Ovary (tissue), 9 donors: ENCODE measurements around the gene GSKIP. TPM values are rescaled to one million over a fixed set of nuclear protein-coding genes. Genes with fewer than 3 reads are reported as not detected.

ENCODE experiments used
- DNase-seq, 5 donors: peaks; one replicate each; pipeline ENCODE4 v3.0.0-alpha.2; 2019 to 2020
- H3K27ac ChIP-seq, 2 donors: fragments of 200-600 bp; one replicate each; pipeline versions ENCODE4 v1.5.1 to v1.8.0; 2019 to 2022
- H3K27me3 ChIP-seq: fragments of 200-600 bp; one replicate; pipeline ENCODE4 v1.8.0; 2022
- H3K36me3 ChIP-seq: fragments of 200-600 bp; sonication (generic); one replicate; pipeline ENCODE4 v1.5.1; 2019
- H3K4me1 ChIP-seq: one replicate; pipeline ENCODE4 v1.8.1; 2013; ENCODE audit warnings: mild to moderate bottlenecking, moderate library complexity; ENCODE audit not compliant: insufficient read depth
- H3K4me3 ChIP-seq: fragments of 200-600 bp; sonication (generic); one replicate; pipeline ENCODE4 v1.5.1; 2017
- H3K9me3 ChIP-seq, 2 donors: fragments of 200-600 bp in 1 of 2; sonication (generic) in 1 of 2; one replicate each; pipeline versions ENCODE4 v1.5.1 to v1.8.1; 2013 to 2019; ENCODE audit warnings: mild to moderate bottlenecking in 1 of 2, moderate library complexity in 1 of 2
- EP300 ChIP-seq: sonication (generic); formaldehyde crosslinking; IDR thresholded peaks from one replicate; pipeline ENCODE4 v1.6.1; 2017; ENCODE audit warnings: antibody characterized with exemption
- POLR2A ChIP-seq: fragments of 450-650 bp; IDR thresholded peaks from one replicate; pipeline ENCODE4 v1.6.1; 2017; ENCODE audit warnings: antibody characterized with exemption, mild to moderate bottlenecking, moderate library complexity
- WGBS, 3 donors: extraction: QIAGEN DNeasy Blood & Tissue Kit in 1 of 3; methylation state at CpG; one replicate each; pipeline versions ENCODE4 v1.1.5 to v1.1.7; 2013 to 2017; 5-methylcytosine and 5-hydroxymethylcytosine counted together
- intact Hi-C, 4 donors: fragments of 100-400 bp; cut with DNase I; formaldehyde crosslinking; loops; one replicate each; pipeline versions ENCODE4 v1.11.0 to v1.15.1; 2022 to 2023
- polyA plus RNA-seq, 2 donors: library from polyadenylated mRNA; stranded (reverse); fragments of 200-250 nt in 1 of 2; fragments of 350-450 nt in 1 of 2; fragmentation: Illumina TruSeq in 1 of 2; extraction: RNeasy Lipid Tissue Mini Kit (QIAGEN cat#74804) in 1 of 2; gene quantifications; one replicate each; pipeline ENCODE4 v1.2.3, GENCODE V29; 2013 to 2014
- total RNA-seq, 7 donors: library from RNA; depleted of rRNA in 2 of 7; stranded (reverse); fragments of >200 nt in 2 of 7; fragmentation: NEBNext Ultra II Directional in 3 of 7; extraction: Animal tissue kit (Norgen Biotek cat#: 25700) in 3 of 7; gene quantifications; one replicate each; pipeline versions ENCODE4 v1.1.0 to v1.2.4, GENCODE V29; 2016 to 2023
- TF ChIP-seq, protein P1 (sequence below), 3 donors: fragments of 450-650 bp in 2 of 3; fragments of 200-600 bp in 1 of 3; IDR thresholded peaks; one replicate each; pipeline versions ENCODE4 v1.5.1 to v1.8.0; 2016 to 2022; ENCODE audit warnings: antibody characterized with exemption in 3 of 3, mild to moderate bottlenecking in 1 of 3
- donor health status: DM: no; HTN: no; CAD: no; lungs with moderate emphysema.
- donor health status: DM: no; HTN: no; CAD: no.
- donor health status: Bipolar disorder and iron deficiency.
- donor health status: DM: yes; HTN: yes; CAD: no.
- donor health status: DM: no; HTN: no; CAD: no.
- donor health status: DM: yes; HTN: yes; CAD: no.

Gene GSKIP
- total and polyA plus RNA-seq, 9 donors, result 6.3 to 15.4 (median 10.1) TPM

DNA sequence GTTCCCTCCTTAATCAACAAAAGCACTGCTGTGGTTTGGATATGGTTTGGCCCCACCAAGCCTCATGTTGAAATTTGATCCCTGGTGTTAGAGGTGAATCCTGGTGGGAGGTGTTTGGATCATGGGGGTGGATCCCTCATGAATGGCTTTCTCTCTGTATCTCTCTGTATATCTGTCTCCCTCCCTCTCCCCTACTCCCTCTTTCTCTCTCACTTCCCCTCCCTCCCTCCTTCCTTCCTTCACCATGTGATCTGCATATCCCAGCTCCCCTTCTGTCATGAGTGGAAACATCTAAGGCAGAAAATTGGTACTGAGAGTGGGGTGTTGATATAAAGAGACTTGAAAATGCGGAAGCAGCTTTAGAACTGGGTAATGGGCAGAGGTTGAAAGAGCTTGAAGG, 5.2 kb downstream of the GSKIP start:
- TF ChIP-seq EP300 (no peak), POLR2A (no peak)
- TF ChIP-seq, protein P1, sequence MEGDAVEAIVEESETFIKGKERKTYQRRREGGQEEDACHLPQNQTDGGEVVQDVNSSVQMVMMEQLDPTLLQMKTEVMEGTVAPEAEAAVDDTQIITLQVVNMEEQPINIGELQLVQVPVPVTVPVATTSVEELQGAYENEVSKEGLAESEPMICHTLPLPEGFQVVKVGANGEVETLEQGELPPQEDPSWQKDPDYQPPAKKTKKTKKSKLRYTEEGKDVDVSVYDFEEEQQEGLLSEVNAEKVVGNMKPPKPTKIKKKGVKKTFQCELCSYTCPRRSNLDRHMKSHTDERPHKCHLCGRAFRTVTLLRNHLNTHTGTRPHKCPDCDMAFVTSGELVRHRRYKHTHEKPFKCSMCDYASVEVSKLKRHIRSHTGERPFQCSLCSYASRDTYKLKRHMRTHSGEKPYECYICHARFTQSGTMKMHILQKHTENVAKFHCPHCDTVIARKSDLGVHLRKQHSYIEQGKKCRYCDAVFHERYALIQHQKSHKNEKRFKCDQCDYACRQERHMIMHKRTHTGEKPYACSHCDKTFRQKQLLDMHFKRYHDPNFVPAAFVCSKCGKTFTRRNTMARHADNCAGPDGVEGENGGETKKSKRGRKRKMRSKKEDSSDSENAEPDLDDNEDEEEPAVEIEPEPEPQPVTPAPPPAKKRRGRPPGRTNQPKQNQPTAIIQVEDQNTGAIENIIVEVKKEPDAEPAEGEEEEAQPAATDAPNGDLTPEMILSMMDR (IDR thresholded peaks at IDR 0.05), result no peak
- intact Hi-C loops, result no loop called here
- no peak for DNase-seq
- Histone ChIP-seq H3K4me3 (no peak overlapping the region), H3K27me3 (no peaks in the 10 kb centered on the region), H3K9me3 (no peaks in the 10 kb centered on the region), H3K36me3 (no peaks in the 10 kb centered on the region), H3K27ac (no peak overlapping the region), H3K4me1 (peaks cover 1% of the 10 kb centered on the region)
- 100% methylated on average over 1 of the region's 1 CpG for WGBS, 3 donors

DNA sequence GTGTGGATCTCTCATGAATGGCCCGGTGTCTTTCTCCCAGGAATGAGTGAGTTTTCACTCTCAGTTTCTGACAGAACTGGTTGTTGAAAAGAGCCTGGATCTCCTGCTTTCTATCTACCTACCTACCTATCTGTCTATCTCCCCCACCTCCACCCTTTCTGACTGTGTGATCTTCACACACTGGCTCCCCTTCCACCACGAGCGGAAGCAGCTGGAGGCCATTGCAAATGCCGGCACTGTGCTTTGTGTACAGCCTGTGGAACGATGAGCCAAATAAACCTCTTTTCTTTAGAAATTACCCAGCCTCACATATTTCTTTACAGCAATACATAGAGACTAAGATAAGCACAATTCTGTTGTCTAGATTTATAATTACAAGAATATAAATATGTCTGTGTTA, 7.2 kb downstream of the GSKIP start:
- 74 to 85% (median 75%) methylated on average over 5 of the region's 5 CpGs for WGBS, 3 donors
- intact Hi-C loops, result no loop called here

DNA sequence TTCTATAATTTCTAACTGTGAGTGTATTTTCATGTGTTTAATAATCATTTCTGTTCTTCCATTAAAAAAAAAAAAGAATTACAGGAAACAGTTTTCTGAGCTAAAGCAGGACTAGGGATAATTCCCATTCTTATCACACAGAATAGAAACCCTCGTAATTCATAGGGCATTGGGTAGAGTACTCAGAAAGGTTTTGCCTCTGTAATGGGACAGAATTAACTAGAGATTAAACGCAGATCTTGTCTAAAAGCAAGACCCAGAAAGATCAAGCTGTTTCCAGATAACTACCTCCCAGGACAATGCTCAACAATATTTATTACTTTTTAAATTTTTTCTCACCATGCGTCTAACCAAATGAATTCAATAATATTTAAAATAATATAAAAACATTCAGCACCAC, 10.2 kb downstream of the GSKIP start:
- 63 to 72% (median 67%) methylated on average over 3 of the region's 3 CpGs for WGBS, 3 donors
- intact Hi-C loops, result no loop called here
- Histone ChIP-seq H3K4me1 (no peaks in the 10 kb centered on the region), H3K9me3 (no peaks in the 10 kb centered on the region), H3K36me3 (no peaks in the 10 kb centered on the region), H3K27ac (no peak overlapping the region), H3K27me3 (no peaks in the 10 kb centered on the region), H3K4me3 (no peak overlapping the region)
- no peak for TF ChIP-seq EP300
- no peak for TF ChIP-seq POLR2A
- TF ChIP-seq, protein P1 (IDR thresholded peaks at IDR 0.05), result no peak
- DNase-seq, result no peak

More for the DNA sequence above, 7.2 kb downstream of the GSKIP start:
- no peak for DNase-seq
- no peak for TF ChIP-seq EP300
- TF ChIP-seq POLR2A, result no peak
- TF ChIP-seq, protein P1 (IDR thresholded peaks at IDR 0.05), result no peak
- no peak overlapping the region for H3K4me3 ChIP-seq
- H3K27me3 ChIP-seq, result no peaks in the 10 kb centered on the region
- H3K9me3 ChIP-seq, result no peaks in the 10 kb centered on the region
- H3K36me3 ChIP-seq, result no peaks in the 10 kb centered on the region
- no peak overlapping the region for H3K27ac ChIP-seq
- H3K4me1 ChIP-seq, result no peaks in the 10 kb centered on the region

DNA sequence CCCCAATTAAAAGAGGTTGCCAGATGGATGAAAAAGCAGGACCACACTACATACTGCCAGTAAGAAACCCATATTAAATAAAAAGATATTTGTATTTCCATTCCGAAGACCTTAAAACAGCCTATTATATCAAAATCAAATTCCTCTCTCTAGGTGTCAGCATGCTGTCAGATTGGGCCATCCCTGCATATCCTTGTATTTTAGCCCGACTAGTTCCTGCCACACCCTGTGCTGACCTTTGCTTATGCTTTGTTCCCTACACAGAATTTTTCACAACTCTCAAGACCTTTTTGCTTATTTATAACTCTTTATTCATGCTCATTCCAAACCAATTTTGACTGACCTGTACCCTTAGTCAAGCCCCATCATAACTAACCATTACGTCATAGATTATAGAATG, 12.8 kb downstream of the GSKIP start:
- no peaks in the 10 kb centered on the region for H3K4me1 ChIP-seq
- H3K4me3 ChIP-seq, result no peak overlapping the region
- no peaks in the 10 kb centered on the region for H3K9me3 ChIP-seq
- intact Hi-C loops, result no loop called here
- DNase-seq, result no peak
- H3K36me3 ChIP-seq, result no peaks in the 10 kb centered on the region
- no peaks in the 10 kb centered on the region for H3K27me3 ChIP-seq
- WGBS, 3 donors, result 95 to 97% (median 96%) methylated on average over 3 of the region's 3 CpGs
- no peak overlapping the region for H3K27ac ChIP-seq
- TF ChIP-seq EP300 (no peak), POLR2A (no peak)
- TF ChIP-seq, protein P1 (IDR thresholded peaks at IDR 0.05), result no peak
